Stimulated activated CD4-positive, alpha-beta T cell treated with anti-CD3 and anti-CD28 coated beads, Interleukin-15, amount 100 ng/mL, for 1 hour (primary cell): Measurements from ENCODE around the gene RIN3.
"Not testable (repeated sequence)": the region's sequence is repeated elsewhere in the genome, so short reads cannot be mapped to it uniquely, and the experiment has no call there.

Experiments used
- DNase-seq, 2 donors: peaks; one replicate each; pipeline ENCODE4 v3.0.0-alpha.2; 2020; ENCODE audit warnings: low read depth in 1 of 2, low spot score in 1 of 2

The RIN3 gene

DNA sequence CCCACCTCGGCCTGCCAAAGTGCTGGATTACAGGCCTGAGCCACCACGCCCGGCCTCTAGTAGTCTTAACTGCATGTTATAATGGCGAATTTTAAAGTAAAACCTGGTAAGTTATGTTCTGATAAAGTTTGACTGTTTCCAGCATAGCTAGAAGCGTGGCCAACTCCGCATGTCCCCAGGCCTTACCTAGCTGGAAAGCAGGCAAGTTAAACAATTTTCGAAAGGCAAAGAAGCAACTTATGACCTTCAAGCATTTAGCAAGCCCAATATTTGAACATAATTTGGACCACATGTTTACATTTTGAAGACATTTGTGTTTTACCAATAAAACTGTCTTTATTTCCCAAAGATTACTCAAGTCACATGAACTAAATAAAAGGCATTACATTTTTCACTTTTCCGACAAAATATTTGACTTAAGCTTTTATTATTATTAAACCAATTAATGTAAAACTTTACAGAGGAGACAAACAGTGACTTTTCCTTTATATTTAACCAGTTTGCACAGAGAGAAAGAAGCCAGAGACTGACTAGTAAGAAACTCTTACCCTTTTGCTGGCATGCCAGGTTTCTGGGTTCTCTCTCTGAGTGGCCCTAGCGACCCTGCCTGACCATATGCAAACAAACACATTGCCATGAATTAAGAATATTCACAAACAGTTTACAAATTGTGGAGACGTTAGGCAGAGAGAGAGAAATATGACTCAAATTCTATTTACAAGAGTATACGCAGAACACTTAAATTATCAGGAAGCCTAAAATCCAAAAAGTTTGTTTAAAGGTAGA, 106.3 kb downstream of the RIN3 start:
- no peak for DNase-seq

- DNase-seq = no peak
Measured at GRCh38 chr14:92622311-92622710, 108.7 kb downstream of the RIN3 start.

DNA sequence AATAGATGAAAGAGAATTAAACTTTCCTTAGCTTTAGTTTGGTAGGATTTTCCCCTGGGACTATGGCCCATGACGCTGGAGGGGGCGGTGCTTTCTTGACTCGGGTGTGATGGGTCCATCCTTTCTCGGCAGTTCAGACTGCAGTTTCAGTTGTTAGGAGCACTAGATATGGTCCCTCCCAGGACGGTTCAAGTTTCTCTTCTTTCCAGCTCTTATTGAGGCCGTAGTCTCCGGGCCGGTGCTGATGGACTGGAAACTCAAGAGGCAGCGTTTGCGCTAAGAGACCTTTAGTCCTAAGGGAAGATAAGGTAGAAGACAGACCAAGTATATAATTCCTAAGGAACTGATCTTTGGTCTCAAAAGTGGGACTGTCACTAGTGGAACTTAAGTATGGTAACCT, 111.2 kb downstream of the RIN3 start:
- DNase-seq = no peak

DNA sequence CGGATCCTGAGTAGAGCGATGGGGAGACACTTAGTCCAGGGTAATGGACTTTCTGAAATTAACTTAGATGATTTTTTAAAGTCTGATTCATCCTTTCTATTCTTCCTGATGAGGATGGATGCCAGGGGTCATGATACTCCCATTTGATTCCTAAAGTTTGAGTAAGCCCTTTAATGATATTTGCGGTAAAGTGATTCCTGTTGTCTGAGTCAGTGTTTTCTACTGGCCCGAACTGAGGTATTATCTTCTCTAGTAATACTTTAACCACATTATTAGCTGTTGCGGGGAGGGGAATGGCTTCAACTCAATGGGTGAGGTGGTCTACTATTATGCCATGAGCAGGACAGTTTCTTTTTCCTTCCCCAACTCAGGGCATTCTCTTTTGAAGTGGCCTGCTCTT, 111.6 kb downstream of the RIN3 start:
- DNase-seq = no peak

DNA sequence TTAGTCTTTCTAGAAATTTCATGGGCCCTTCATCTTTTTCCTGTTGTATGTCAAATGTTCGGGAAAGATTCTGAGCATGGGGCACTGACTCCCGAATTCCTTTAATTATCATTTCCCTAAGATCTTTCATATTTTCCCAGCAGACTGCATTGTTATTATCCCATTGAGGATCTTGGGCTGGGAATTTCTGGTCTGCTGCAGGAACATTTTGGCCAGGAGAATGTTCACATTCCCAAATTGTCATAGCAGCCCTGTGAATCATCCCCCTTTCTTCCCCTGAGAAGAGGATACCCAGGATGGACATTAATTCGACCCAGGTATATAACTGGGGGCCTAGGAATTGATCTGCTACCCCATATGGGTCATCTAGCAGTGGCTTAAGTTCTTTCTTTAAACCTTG, 112.5 kb downstream of the RIN3 start:
- DNase-seq = no peak

- DNase-seq = no peak
Measured at GRCh38 chr14:92627707-92628215, 114.2 kb downstream of the RIN3 start.

GRCh38 chr14:92628636-92629035, 115.1 kb downstream of the RIN3 start:
- no peak for DNase-seq

DNA sequence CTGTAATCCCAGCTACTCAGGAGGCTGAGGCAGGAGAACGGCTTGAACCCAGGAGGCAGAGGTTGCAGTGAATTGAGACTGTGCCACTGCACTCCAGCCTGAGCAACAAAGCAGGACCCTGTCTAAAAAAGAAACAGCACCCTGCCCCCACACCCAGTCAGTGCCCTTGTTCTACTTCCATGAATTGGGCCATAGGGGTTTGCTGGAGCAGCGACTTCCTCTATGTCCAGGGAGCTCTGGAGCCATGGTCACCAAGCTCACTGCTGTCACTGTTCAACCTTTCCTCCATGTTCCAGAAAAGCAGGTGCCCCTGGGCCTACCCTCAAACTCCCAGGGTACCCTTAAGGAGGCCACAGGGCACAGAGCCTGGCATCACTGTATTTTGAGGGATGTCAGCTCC, 116.8 kb downstream of the RIN3 start:
- DNase-seq = no peak

DNA sequence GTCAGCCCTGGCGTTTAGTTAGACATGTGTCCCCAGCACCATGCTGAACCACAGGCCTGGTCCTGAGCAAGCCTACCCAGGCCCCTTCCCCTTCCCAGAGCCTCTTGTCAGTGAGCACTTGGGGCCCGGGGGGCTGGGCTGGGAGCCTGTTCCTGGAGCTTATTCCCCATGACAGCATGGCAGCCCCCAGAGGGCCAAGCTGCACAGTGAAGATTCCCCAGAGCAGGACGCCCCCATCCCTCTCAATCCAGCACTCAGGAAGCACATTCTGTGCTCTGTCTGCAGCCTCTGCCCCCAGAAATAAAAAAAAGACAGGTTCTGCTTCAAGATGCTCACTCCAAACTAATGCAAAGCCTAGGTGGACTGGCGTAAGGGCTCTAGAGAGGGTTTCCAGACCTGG, 117.5 kb downstream of the RIN3 start:
- DNase-seq = no peak

DNA sequence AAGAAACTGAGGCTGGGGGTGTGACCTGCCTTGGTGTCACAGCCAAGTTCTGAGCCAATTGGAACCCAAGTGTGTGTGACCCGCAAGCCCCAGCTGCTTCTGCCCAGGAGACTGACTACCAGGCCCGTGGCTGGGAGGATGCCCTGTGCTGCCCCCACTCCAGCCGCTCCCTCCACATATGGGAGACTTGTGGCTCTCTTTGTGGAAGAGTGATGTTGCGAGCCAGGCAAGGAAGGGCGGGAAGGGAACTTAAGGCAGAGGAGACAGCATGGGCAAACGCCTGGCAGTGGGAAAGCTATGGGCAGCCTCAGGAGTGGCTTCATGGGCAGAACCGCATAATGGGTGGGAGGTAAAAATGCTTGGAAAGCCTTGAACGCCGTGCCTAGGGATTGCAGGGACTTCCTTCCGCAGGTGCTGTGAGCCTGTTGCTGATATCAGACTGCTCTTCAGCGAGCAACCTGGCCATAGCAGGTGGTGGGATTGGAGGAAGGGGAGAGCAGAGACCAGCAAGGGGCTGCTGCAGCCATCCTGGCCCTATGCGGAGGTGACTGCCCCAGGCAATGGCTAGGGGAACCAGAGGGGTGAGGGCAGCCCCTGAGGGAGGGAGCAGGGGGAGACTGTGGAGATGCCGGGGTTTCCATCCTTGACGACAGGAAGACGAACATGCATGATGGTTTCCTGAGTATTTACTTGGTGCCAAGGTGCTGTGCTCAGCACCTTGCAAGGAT, 119.1 kb downstream of the RIN3 start:
- no peak for DNase-seq

- no peak for DNase-seq
Measured at GRCh38 chr14:92633274-92633616, 119.7 kb downstream of the RIN3 start.

DNA sequence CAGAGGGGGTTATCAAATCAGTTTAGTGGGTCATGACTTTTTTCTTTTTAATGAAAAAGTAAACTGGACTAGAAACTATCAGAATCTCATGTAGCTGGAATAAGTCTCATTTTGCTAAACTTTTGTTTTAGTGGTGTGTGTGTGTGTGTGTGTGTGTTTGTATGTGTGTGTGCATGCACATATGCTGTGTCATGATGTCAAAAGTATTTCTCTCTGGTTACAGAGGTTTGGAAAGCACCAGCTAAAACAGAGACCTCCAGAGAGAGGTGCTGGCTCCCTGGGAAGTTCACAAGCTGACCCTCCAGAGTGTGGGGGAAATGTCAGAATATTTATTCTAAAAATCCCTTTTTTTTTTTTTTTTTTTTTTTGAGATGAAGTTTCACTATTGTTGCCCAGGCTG, 120.1 kb downstream of the RIN3 start:
- no peak for DNase-seq

DNA sequence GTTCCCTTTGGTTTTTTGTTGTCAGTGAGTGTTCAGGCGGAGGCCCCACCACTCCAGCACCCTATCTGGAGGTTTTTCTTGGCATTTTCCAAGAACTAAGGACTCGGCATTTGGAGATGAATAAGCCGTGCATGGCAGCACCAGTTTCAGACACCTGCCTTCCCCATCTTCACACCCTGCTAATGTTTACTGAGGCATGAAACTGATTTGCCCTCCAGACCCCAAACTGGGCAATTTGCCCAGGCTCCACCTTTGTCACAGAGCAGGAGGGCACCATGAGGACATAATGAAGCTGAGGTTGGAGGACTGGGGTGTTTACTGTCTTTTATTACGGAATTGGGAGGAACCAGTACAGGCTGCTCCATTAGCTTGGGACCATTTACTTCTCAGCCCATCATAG, 121.5 kb downstream of the RIN3 start:
- DNase-seq = no peak

DNA sequence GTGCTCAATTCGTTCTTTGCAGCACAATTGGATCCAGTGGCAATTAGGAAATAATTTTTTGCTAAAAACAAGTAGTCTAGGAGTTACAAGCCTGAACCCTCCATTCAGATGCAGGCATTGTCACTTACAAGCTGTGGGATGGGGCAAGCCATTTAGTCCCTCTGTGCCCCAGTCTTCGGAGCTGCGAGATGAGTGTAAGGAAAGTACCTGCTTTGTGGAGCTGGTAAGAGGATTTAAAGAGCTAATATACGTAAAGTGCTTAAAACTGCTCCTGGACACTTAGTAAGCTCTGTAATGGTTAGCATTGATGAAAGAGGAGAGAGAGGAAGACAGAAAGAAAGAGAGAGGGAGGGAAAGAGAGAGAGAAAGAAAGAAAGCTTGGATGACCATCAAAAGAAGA, 122.3 kb downstream of the RIN3 start:
- DNase-seq = no peak

- DNase-seq = no peak
Measured at GRCh38 chr14:92637228-92637627, 123.6 kb downstream of the RIN3 start.

DNA sequence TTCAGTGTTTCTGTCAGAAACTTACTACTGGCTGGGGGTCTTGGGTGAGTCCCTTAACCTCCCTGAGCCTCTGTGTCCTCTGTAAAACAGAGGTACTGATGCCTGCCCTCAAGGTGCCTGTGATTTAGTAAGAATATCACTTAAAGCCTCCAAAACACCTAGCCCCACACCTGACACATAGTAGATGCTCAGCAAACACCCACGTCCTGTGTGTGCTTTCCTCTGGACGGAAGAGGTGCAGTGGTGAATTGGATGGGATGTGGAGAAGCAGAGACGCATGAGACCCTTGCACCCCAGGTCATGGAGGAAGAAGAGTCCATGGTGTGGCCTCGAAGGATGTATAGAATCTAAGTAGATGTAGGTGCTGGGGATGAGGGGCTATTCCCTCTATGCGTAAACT, 124.3 kb downstream of the RIN3 start:
- no peak for DNase-seq

- no peak for DNase-seq
Measured at GRCh38 chr14:92638266-92638665, 124.7 kb downstream of the RIN3 start.

- no peak for DNase-seq
Measured at GRCh38 chr14:92638904-92639303, 125.3 kb downstream of the RIN3 start.

DNA sequence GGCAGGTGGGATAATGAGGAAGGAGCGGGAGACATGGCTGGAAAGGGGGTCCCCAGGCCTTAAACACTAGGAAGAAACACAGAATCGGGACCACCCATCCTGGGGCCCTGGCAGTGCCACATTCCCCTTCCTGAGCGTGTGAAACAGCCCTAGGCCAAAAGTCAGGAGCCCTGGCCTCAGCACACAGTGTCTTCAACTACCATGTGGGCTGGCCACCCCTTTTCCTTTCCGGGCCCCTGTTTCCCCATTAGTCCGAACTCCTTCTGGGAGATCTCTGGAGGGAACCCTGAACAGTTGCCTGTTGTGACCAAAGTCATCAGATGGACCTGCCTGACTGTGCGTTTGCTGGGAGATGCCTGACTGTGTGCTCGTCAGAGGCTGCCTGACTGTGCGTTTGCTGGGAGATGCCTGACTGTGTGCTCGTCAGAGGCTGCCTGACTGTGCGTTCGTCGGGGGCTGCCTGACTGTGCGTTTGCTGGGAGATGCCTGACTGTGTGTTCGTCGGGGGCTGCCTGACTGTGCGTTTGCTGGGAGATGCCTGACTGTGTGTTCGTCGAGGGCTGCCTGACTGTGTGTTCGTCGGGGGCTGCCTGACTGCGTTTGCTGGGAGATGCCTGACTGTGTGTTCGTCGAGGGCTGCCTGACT, 126.0 kb downstream of the RIN3 start:
- not testable (repeated sequence) for DNase-seq

- no peak for DNase-seq
Measured at GRCh38 chr14:92641306-92641705, 127.7 kb downstream of the RIN3 start.

GRCh38 chr14:92644171-92644969, 130.8 kb downstream of the RIN3 start:
- DNase-seq = no peak
